Measurements from ENCODE around the gene KAT6B. TPM values are rescaled to one million over a fixed set of nuclear protein-coding genes. Genes with fewer than 3 reads are reported as not detected.
"Not testable (repeated sequence)": the region's sequence is repeated elsewhere in the genome, so short reads cannot be mapped to it uniquely, and the experiment has no call there.

Gene KAT6B
- polyA plus RNA-seq, 6 donors from 2014 or later, result 12.0 to 42.5 (median 29.4) TPM

- ATAC-seq (ENCODE audit: low read depth in 2 of 2) (no peak), DNase-seq (no peak)
- Mint-ChIP-seq H3K4me1 (no peaks in the 10 kb centered on the region), H3K9me3 (no peaks in the 10 kb centered on the region), H3K36me3 (no peaks in the 10 kb centered on the region), H3K4me3 (no peak overlapping the region), H3K27me3 (peaks cover 4 to 15% (median 12%) of the 10 kb centered on the region in 3 donors), H3K27ac (no peak overlapping the region)
Observed at GRCh38 chr10:75049316-75050148, 223.1 kb downstream of the KAT6B start.

GRCh38 chr10:75050149-75050919 is 223.9 kb downstream of the KAT6B start:
- ATAC-seq (ENCODE audit: low read depth in 2 of 2), result no peak

GRCh38 chr10:75051308-75051707 is 224.9 kb downstream of the KAT6B start:
- ATAC-seq (ENCODE audit: low read depth in 2 of 2), result no peak
- no peaks in the 10 kb centered on the region for H3K9me3 Mint-ChIP-seq
- H3K36me3 Mint-ChIP-seq, result peaks cover 0 to 4% of the 10 kb centered on the region in 2 donors
- H3K4me1 Mint-ChIP-seq, result no peaks in the 10 kb centered on the region
- no peak for DNase-seq
- peaks cover 0 to under 1% (median 0%) of the 10 kb centered on the region in 3 donors for H3K27me3 Mint-ChIP-seq
- H3K4me3 Mint-ChIP-seq, result no peak overlapping the region
- no peak overlapping the region for H3K27ac Mint-ChIP-seq

More at GRCh38 chr10:75050149-75050919, 223.9 kb downstream of the KAT6B start:
- Mint-ChIP-seq H3K27ac (no peak overlapping the region), H3K36me3 (no peaks in the 10 kb centered on the region), H3K9me3 (no peaks in the 10 kb centered on the region), H3K4me3 (no peak overlapping the region), H3K4me1 (no peaks in the 10 kb centered on the region), H3K27me3 (peaks cover 4 to 10% (median 9%) of the 10 kb centered on the region in 3 donors)
- no peak for DNase-seq

GRCh38 chr10:75055896-75056406 is 229.6 kb downstream of the KAT6B start:
- H3K4me1 Mint-ChIP-seq; ATAC-seq (ENCODE audit: low read depth in 2 of 2); H3K4me3 Mint-ChIP-seq; H3K27me3 Mint-ChIP-seq; DNase-seq; H3K9me3 Mint-ChIP-seq; H3K36me3 Mint-ChIP-seq: not testable (repeated sequence)
- H3K27ac Mint-ChIP-seq, result peak overlapping the region in 1 of 6 donors; percentile 71

DNA sequence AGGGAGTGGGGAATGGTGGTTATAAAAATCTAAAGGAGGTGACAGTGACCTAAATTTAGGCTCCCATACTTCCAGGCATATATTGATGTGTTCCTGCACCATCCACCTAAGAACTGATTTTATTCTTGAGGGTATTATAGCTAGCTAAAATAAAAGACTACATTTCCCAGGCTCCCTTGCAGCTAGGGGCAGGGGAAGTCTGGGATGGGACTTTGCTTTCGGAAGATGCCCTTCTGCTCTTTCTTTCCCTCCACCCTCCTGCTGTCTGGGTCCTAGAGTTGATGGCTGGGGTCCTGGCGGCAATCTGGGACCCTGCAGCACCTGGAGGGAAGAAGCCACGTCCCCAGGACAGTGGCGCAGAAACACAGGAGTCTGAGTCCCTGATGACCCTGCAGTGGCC is 231.3 kb downstream of the KAT6B start:
- Mint-ChIP-seq H3K27me3 (no peaks in the 10 kb centered on the region), H3K27ac (no peak overlapping the region), H3K36me3 (peaks cover 0 to 4% of the 10 kb centered on the region in 2 donors), H3K9me3 (peaks cover 0 to under 1% (median 0%) of the 10 kb centered on the region in 7 donors), H3K4me3 (no peak overlapping the region), H3K4me1 (no peaks in the 10 kb centered on the region)
- ATAC-seq (ENCODE audit: low read depth in 2 of 2), result no peak
- DNase-seq, result no peak

DNA sequence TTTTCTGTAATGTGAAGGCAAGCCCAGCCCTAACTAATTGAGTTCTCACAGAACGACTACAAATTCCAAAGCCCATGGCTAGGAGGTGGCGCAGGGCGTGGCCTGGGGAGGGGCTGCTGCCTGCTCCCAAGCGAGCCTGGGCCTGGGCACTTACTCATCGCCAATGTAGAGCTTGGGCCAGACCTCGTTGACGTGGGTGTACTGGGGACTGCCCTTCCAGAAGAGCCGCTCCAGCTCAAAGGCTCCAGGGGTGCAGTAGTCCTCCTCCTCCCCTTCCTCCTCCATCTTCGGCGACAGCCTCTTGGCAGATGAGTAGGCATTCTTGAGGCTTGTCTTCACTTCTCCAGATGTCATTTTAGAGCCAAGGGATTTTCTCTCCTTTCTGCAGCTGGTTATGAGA is 231.8 kb downstream of the KAT6B start:
- Mint-ChIP-seq H3K9me3 (peaks cover 0 to 4% (median 0%) of the 10 kb centered on the region in 7 donors), H3K4me1 (no peaks in the 10 kb centered on the region), H3K36me3 (peaks cover 0 to 4% of the 10 kb centered on the region in 2 donors), H3K27me3 (no peaks in the 10 kb centered on the region), H3K4me3 (no peak overlapping the region), H3K27ac (peak overlapping the region in 1 of 6 donors; percentile 19)
- no peak for ATAC-seq (ENCODE audit: low read depth in 2 of 2)
- DNase-seq, result no peak

- DNase-seq (no peak), ATAC-seq (ENCODE audit: low read depth in 2 of 2) (no peak)
- no peaks in the 10 kb centered on the region for H3K4me1 Mint-ChIP-seq
- H3K27ac Mint-ChIP-seq, result peak overlapping the region in 1 of 6 donors; percentile 26
- peaks cover 0 to 4% (median 0%) of the 10 kb centered on the region in 7 donors for H3K9me3 Mint-ChIP-seq
- H3K36me3 Mint-ChIP-seq, result no peaks in the 10 kb centered on the region
- no peaks in the 10 kb centered on the region for H3K27me3 Mint-ChIP-seq
- no peak overlapping the region for H3K4me3 Mint-ChIP-seq
Observed at GRCh38 chr10:75061709-75062505, 235.5 kb downstream of the KAT6B start.

- ATAC-seq (ENCODE audit: low read depth in 2 of 2) (no peak), DNase-seq (no peak)
- H3K36me3 Mint-ChIP-seq, result no peaks in the 10 kb centered on the region
- no peak overlapping the region for H3K4me3 Mint-ChIP-seq
- H3K27ac Mint-ChIP-seq, result peak overlapping the region in 1 of 6 donors; percentile 26
- H3K27me3 Mint-ChIP-seq, result no peaks in the 10 kb centered on the region
- H3K4me1 Mint-ChIP-seq, result no peaks in the 10 kb centered on the region
- peaks cover 0 to 4% (median 0%) of the 10 kb centered on the region in 7 donors for H3K9me3 Mint-ChIP-seq
Observed at GRCh38 chr10:75062506-75063299, 236.3 kb downstream of the KAT6B start.

GRCh38 chr10:75063461-75064230 is 237.2 kb downstream of the KAT6B start:
- ATAC-seq (ENCODE audit: low read depth in 2 of 2), result no peak
- DNase-seq, result no peak
- no peak overlapping the region for H3K4me3 Mint-ChIP-seq
- no peaks in the 10 kb centered on the region for H3K27me3 Mint-ChIP-seq
- H3K4me1 Mint-ChIP-seq, result no peaks in the 10 kb centered on the region
- H3K36me3 Mint-ChIP-seq, result no peaks in the 10 kb centered on the region
- H3K27ac Mint-ChIP-seq, result no peak overlapping the region
- H3K9me3 Mint-ChIP-seq, result peaks cover 0 to 4% (median 0%) of the 10 kb centered on the region in 7 donors

DNA sequence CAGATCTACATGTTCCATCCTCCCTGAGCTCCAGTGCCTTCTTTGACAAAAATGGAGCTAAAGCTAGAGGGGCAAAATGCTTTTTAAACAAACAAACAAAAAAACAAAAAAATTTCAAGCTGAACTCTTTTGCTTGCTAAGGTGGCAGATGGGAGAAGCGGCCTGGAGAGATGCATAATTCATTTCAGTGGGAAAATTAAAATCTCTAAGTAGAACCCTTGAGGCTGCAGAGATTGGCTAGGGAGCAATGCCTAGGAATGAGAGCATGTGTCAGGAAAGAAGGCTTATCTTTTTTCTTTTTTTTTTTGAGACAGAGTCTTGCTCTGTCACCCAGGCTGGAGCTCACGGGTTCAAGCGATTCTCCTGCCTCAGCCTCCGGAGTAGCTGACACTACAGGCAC is 238.7 kb downstream of the KAT6B start:
- Mint-ChIP-seq H3K36me3 (no peaks in the 10 kb centered on the region), H3K4me1 (no peaks in the 10 kb centered on the region), H3K4me3 (no peak overlapping the region), H3K27ac (peak overlapping the region in 1 of 6 donors; percentile 37), H3K27me3 (no peaks in the 10 kb centered on the region), H3K9me3 (peaks cover 0 to 4% (median 0%) of the 10 kb centered on the region in 7 donors)
- ATAC-seq (ENCODE audit: low read depth in 2 of 2), result no peak
- no peak for DNase-seq

- no peak overlapping the region for H3K4me3 Mint-ChIP-seq
- H3K27ac Mint-ChIP-seq, result no peak overlapping the region
- DNase-seq (no peak), ATAC-seq (ENCODE audit: low read depth in 2 of 2) (no peak)
- no peaks in the 10 kb centered on the region for H3K36me3 Mint-ChIP-seq
- no peaks in the 10 kb centered on the region for H3K4me1 Mint-ChIP-seq
- H3K27me3 Mint-ChIP-seq, result no peaks in the 10 kb centered on the region
- H3K9me3 Mint-ChIP-seq, result peaks cover 0 to 4% (median 0%) of the 10 kb centered on the region in 7 donors
Observed at GRCh38 chr10:75066271-75066670, 239.9 kb downstream of the KAT6B start.

DNA sequence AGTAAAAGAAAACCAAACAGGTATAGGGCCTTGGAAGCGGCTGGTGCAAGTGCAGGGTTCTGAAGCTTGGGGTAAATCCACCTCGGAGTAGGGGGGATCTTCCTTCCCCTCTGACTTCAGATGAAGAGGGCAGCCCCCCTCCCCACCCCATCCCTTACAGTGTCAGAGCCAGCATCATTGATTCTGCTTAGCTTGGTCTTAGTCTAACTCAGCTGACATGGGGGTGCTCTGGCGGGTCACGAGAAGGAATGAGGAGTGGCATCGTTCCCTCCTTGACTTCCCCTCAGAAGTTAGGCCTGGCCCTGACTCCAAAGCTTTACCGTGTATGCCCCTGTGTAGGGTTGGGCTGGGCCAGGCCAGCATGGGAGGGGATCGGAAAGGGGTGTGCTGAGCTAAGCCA is 240.9 kb downstream of the KAT6B start:
- Mint-ChIP-seq H3K4me3 (no peak overlapping the region), H3K27me3 (no peaks in the 10 kb centered on the region), H3K4me1 (no peaks in the 10 kb centered on the region), H3K27ac (no peak overlapping the region), H3K9me3 (peaks cover 0 to 4% (median 0%) of the 10 kb centered on the region in 7 donors), H3K36me3 (no peaks in the 10 kb centered on the region)
- DNase-seq (no peak), ATAC-seq (ENCODE audit: low read depth in 2 of 2) (no peak)
